BE2C (cell line): ENCODE data around the gene GPS2.

Experiments
- DNase-seq: peaks from one replicate; pipeline ENCODE4 v3.0.0-alpha.2; 2020
- H3K27me3 ChIP-seq: fragments of 250-450 bp; sonication (Bioruptor Pico); 2 replicates; pipeline ENCODE4 v1.5.1; 2020; ENCODE audit warnings: mild to moderate bottlenecking
- H3K36me3 ChIP-seq: fragments of 250-450 bp; sonication (Bioruptor Pico); 2 replicates; pipeline ENCODE4 v1.5.1; 2020; ENCODE audit warnings: mild to moderate bottlenecking
- H3K4me1 ChIP-seq: fragments of 250-450 bp; sonication (Bioruptor Pico); 2 replicates; pipeline ENCODE4 v1.5.1; 2020
- H3K4me3 ChIP-seq: 2 replicates; pipeline ENCODE4 v1.5.1; 2011; ENCODE audit warnings: low read depth, low read length
- H3K9me3 ChIP-seq: fragments of 250-450 bp; sonication (Bioruptor Pico); 2 replicates; pipeline ENCODE4 v1.5.1; 2020
- CTCF ChIP-seq: IDR thresholded peaks from 2 replicates; pipeline ENCODE4 v1.5.1; 2012; ENCODE audit warnings: mild to moderate bottlenecking, low read depth, low read length

Gene GPS2

GRCh38 chr17:7332111-7332510, 17.0 kb upstream of the GPS2 start:
- Histone ChIP-seq H3K4me1 (no peaks in the 10 kb centered on the region), H3K9me3 (no peaks in the 10 kb centered on the region), H3K27me3 (no peaks in the 10 kb centered on the region), H3K36me3 (no peaks in the 10 kb centered on the region), H3K4me3 (no peak overlapping the region)
- no peak for DNase-seq
- no peak for TF ChIP-seq CTCF

- TF ChIP-seq CTCF = no peak
- Histone ChIP-seq H3K9me3 (no peaks in the 10 kb centered on the region), H3K4me1 (no peaks in the 10 kb centered on the region), H3K36me3 (no peaks in the 10 kb centered on the region), H3K4me3 (peak overlapping the region; percentile 80), H3K27me3 (no peaks in the 10 kb centered on the region)
- no peak for DNase-seq
These were observed 15.5 kb upstream of the GPS2 start for GRCh38 chr17:7330638-7331015.

GRCh38 chr17:7329997-7330637, 15.0 kb upstream of the GPS2 start:
- H3K9me3 ChIP-seq = no peaks in the 10 kb centered on the region
- H3K4me1 ChIP-seq = no peaks in the 10 kb centered on the region
- DNase-seq = peak; percentile 84
- no peaks in the 10 kb centered on the region for H3K36me3 ChIP-seq
- no peaks in the 10 kb centered on the region for H3K27me3 ChIP-seq
- no peak for TF ChIP-seq CTCF
- H3K4me3 ChIP-seq = peak overlapping the region; percentile 80

- DNase-seq = peak; percentile 93
- no peak for TF ChIP-seq CTCF
- no peaks in the 10 kb centered on the region; the same call in 1 of the 2 replicates for H3K36me3 ChIP-seq
- no peaks in the 10 kb centered on the region for H3K4me1 ChIP-seq
- H3K27me3 ChIP-seq = no peaks in the 10 kb centered on the region
- peak overlapping the region; percentile 80 for H3K4me3 ChIP-seq
- no peaks in the 10 kb centered on the region for H3K9me3 ChIP-seq
These were observed 14.3 kb upstream of the GPS2 start for GRCh38 chr17:7329374-7329996.

GRCh38 chr17:7328840-7329373, 13.7 kb upstream of the GPS2 start, which contains the start of gene NEURL4:
TSS of gene NEURL4 (minus strand) at chr17:7329335. CDS start at chr17:7329312, 23 bp downstream.
- Histone ChIP-seq H3K4me3 (peak within 1 kb of the TSS; percentile 80), H3K9me3 (no peaks in the 10 kb centered on the region), H3K36me3 (peaks cover 2% of the 10 kb centered on the region), H3K4me1 (no peaks in the 10 kb centered on the region), H3K27me3 (no peaks in the 10 kb centered on the region)
- TF ChIP-seq CTCF = no peak
- no peak for DNase-seq

- no peak for DNase-seq
- Histone ChIP-seq H3K4me1 (no peaks in the 10 kb centered on the region), H3K9me3 (no peaks in the 10 kb centered on the region), H3K36me3 (peaks cover 11% of the 10 kb centered on the region), H3K27me3 (no peaks in the 10 kb centered on the region), H3K4me3 (peak overlapping the region; percentile 80)
- TF ChIP-seq CTCF = no peak
These were observed 12.8 kb upstream of the GPS2 start for GRCh38 chr17:7328009-7328408.
